Common myeloid progenitor, CD34-positive (primary cell): ENCODE results near the gene CAMTA1.

Experiments used
- CTCF ChIA-PET: fragments of 350-600 bp; sonication (Branson Sonifier 250); formaldehyde crosslinking; loops from one replicate; lab custom pipeline; 2021; ENCODE audit warnings: antibody characterized with exemption; lab: Charles Lee
- POLR2A ChIA-PET: fragments of 350-600 bp; sonication (Branson Sonifier 250); formaldehyde crosslinking; loops from one replicate; lab custom pipeline; 2021; ENCODE audit warnings: antibody characterized with exemption; lab: Charles Lee
- DNase-seq, 3 donors: peaks; one replicate each; pipeline versions ENCODE4 v3.0.0 to v3.0.0-alpha.2; 2013
- H3K27ac ChIP-seq, 2 experiments: 1 replicate in 1 of 2; 2 replicates in 1 of 2; pipeline ENCODE4 v1.7.0; 2013; ENCODE audit warnings: inconsistent platforms in 2 of 2, low read length in 2 of 2, mild to moderate bottlenecking in 2 of 2, low read depth in 1 of 2, moderate library complexity in 1 of 2; ENCODE audit not compliant: severe bottlenecking in 2 of 2, insufficient read depth in 1 of 2, poor library complexity in 1 of 2
- H3K27me3 ChIP-seq, 5 experiments: replicated peaks in 2 of 5; 1 replicate in 3 of 5; 2 replicates in 2 of 5; pipeline versions ENCODE4 v1.6.1 to v1.7.0; 2013; ENCODE audit warnings: low read length in 4 of 5, mild to moderate bottlenecking in 2 of 5, moderate library complexity in 2 of 5, inconsistent platforms in 1 of 5; ENCODE audit not compliant: insufficient read depth in 5 of 5, control insufficient read depth in 4 of 5
- H3K36me3 ChIP-seq, 4 experiments: 1 replicate in 2 of 4; 2 replicates in 2 of 4; pipeline versions ENCODE4 v1.6.1 to v1.7.0; 2013; ENCODE audit warnings: low read length in 3 of 4, control low read depth in 1 of 4, mild to moderate bottlenecking in 1 of 4; ENCODE audit not compliant: control insufficient read depth in 4 of 4, insufficient read depth in 4 of 4
- H3K4me1 ChIP-seq, 4 experiments: 1 replicate in 3 of 4; 2 replicates in 1 of 4; pipeline versions ENCODE4 v1.6.1 to v1.7.1; 2013; ENCODE audit warnings: low read length in 3 of 4, mild to moderate bottlenecking in 3 of 4, control low read depth in 1 of 4, inconsistent platforms in 1 of 4, moderate library complexity in 1 of 4; ENCODE audit not compliant: control insufficient read depth in 4 of 4, insufficient read depth in 4 of 4; ENCODE audit errors: control extremely low read depth in 1 of 4
- H3K4me3 ChIP-seq, 7 experiments: 1 replicate in 4 of 7; 2 replicates in 3 of 7; pipeline versions ENCODE4 v1.5.1 to v1.7.0; 2013; ENCODE audit warnings: mild to moderate bottlenecking in 7 of 7, low read length in 6 of 7, moderate library complexity in 6 of 7, inconsistent platforms in 2 of 7, low read depth in 2 of 7, control low read depth in 1 of 7; ENCODE audit not compliant: insufficient read depth in 4 of 7, control insufficient read depth in 1 of 7; ENCODE audit errors: extremely low read depth in 1 of 7
- H3K9me3 ChIP-seq, 5 experiments: 1 replicate in 4 of 5; 2 replicates in 1 of 5; pipeline versions ENCODE4 v1.6.1 to v1.7.1; 2013; ENCODE audit warnings: low read length in 4 of 5, mild to moderate bottlenecking in 2 of 5, inconsistent platforms in 1 of 5, low read depth in 1 of 5, moderate library complexity in 1 of 5; ENCODE audit not compliant: control insufficient read depth in 4 of 5, insufficient read depth in 2 of 5; ENCODE audit errors: control extremely low read depth in 1 of 5
- WGBS: methylation state at CpG from one replicate; pipeline ENCODE4 v1.1.5; 2013; ENCODE audit not compliant: insufficient coverage; 5-methylcytosine and 5-hydroxymethylcytosine counted together

Gene CAMTA1

GRCh38 chr1:7809742-7810141, 1024.5 kb downstream of the CAMTA1 start:
- ChIA-PET POLR2A (no interaction called here), CTCF (interaction anchor here (1.0 to 1.5 kb wide), 2 partner anchors 12 to 94 kb away, joined by 3 read pairs; no protein-coding TSS in a partner anchor)
- no peak for DNase-seq
- Histone ChIP-seq H3K27ac (no peak overlapping the region), H3K9me3 (peaks cover 0 to 15% (median 10%) of the 10 kb centered on the region in 5 experiments), H3K4me3 (no peak overlapping the region), H3K27me3 (no peaks in the 10 kb centered on the region), H3K4me1 (no peaks in the 10 kb centered on the region), H3K36me3 (peaks cover 0 to 9% (median 4%) of the 10 kb centered on the region in 4 experiments)
- WGBS: 94% methylated on average over 11 of the region's 13 CpGs

- peak in 2 of 3 donors; percentile 25 to 45 for DNase-seq
- peaks cover 0 to 15% (median 10%) of the 10 kb centered on the region in 5 experiments for H3K9me3 ChIP-seq
- H3K4me1 ChIP-seq: no peaks in the 10 kb centered on the region
- H3K27ac ChIP-seq: no peak overlapping the region
- H3K36me3 ChIP-seq: peaks cover 0 to 9% (median 4%) of the 10 kb centered on the region in 4 experiments
- H3K4me3 ChIP-seq: no peak overlapping the region
- ChIA-PET POLR2A (no interaction called here), CTCF (interaction anchor here (1.0 to 1.5 kb wide), 2 partner anchors 11 to 93 kb away, joined by 3 read pairs; no protein-coding TSS in a partner anchor)
- H3K27me3 ChIP-seq: no peaks in the 10 kb centered on the region
- WGBS: 94% methylated on average over 5 of the region's 7 CpGs
These were observed 1025.1 kb downstream of the CAMTA1 start for GRCh38 chr1:7810395-7810794.

- no peaks in the 10 kb centered on the region for H3K27me3 ChIP-seq
- WGBS: 96% methylated on average over 5 of the region's 6 CpGs
- DNase-seq: no peak
These were observed 1026.2 kb downstream of the CAMTA1 start for GRCh38 chr1:7811476-7811875.

GRCh38 chr1:7813677-7814373, 1028.6 kb downstream of the CAMTA1 start:
- H3K27ac ChIP-seq: no peak overlapping the region
- DNase-seq: no peak
- no peak overlapping the region for H3K4me3 ChIP-seq
- H3K36me3 ChIP-seq: peaks cover 0 to 7% (median 4%) of the 10 kb centered on the region in 4 experiments
- H3K27me3 ChIP-seq: no peaks in the 10 kb centered on the region
- 92% methylated on average over 2 of the region's 3 CpGs for WGBS
- ChIA-PET CTCF (no interaction called here), POLR2A (no interaction called here)
- peaks cover 0 to 15% (median 10%) of the 10 kb centered on the region in 5 experiments for H3K9me3 ChIP-seq
- H3K4me1 ChIP-seq: no peaks in the 10 kb centered on the region

More at GRCh38 chr1:7811476-7811875, 1026.2 kb downstream of the CAMTA1 start:
- Histone ChIP-seq H3K4me3 (no peak overlapping the region), H3K36me3 (peaks cover 0 to 7% (median 4%) of the 10 kb centered on the region in 4 experiments), H3K4me1 (no peaks in the 10 kb centered on the region), H3K27ac (no peak overlapping the region), H3K9me3 (peaks cover 0 to 15% (median 10%) of the 10 kb centered on the region in 5 experiments)
- POLR2A ChIA-PET: no interaction called here
- CTCF ChIA-PET: interaction anchor here (0.6 to 2.1 kb wide), 4 partner anchors 8 to 92 kb away, joined by 3 to 5 read pairs (median 4); no protein-coding TSS in a partner anchor
